ENCODE data around the gene TOR2A.

The TOR2A gene

DNA sequence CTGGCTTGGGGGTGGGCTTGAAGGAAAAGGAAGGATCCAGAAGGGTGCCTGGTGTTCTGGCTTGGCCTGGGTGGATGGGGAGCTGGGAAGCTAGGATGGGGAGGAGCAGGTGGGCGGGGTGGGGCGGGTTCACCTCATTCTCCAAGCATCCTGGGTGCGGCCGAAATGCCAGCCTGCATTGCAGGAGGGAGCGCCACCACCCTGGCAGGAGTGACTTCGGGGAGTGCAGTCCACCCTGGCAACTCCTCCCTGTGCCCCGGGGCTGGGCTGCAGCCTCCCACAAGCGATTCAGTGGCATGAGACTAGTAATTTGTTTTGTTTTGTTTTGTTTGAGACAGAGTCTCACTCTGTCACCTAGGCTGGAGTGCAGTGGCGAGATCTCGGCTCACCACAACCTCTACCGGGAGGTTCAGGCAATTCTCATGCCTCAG, 13.7 kb downstream of the TOR2A start:
- Histone ChIP-seq H3K36me3 (ENCODE audit: control insufficient read depth in 2 of 2, insufficient read depth in 2 of 2, low read length in 2 of 2) (no peaks in the 10 kb centered on the region), H3K4me3 (ENCODE audit: low read length in 2 of 2) (no peak overlapping the region), H3K27me3 (ENCODE audit: control insufficient read depth in 2 of 2, insufficient read depth in 2 of 2, low read length in 2 of 2) (no peaks in the 10 kb centered on the region), H3K4me1 (ENCODE audit: control insufficient read depth in 2 of 2, insufficient read depth in 2 of 2, low read length in 2 of 2) (peaks cover 3 to 15% of the 10 kb centered on the region in 2 donors), H3K9ac (ENCODE audit: low read depth in 1 of 2, low read length in 2 of 2) (no peak overlapping the region), H3K27ac (ENCODE audit: low read depth in 2 of 2, low read length in 2 of 2) (no peak overlapping the region), H3K9me3 (ENCODE audit: control insufficient read depth in 2 of 2, low read length in 2 of 2) (no peaks in the 10 kb centered on the region)

DNA sequence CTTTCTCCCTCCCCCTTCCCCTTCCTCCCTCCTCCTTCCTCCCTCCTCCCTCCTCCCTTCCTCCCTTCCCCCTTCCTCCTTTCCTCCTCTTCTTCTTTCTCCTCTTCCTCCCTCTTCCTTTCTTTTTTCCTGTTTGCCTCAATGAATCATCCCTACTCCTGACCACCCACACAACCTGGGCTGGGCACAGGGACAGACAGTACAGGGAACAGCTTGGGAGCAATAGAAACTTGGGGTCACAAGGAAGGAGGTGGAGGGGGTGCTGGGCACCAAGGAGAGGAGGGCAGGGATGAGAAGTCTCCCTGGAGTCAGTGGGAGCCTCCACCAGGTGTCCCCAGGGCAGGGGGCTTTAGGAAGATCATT, 14.2 kb downstream of the TOR2A start:
- no peak overlapping the region for H3K27ac ChIP-seq (ENCODE audit: low read depth in 2 of 2, low read length in 2 of 2)
- H3K27me3 ChIP-seq (ENCODE audit: control insufficient read depth in 2 of 2, insufficient read depth in 2 of 2, low read length in 2 of 2), result no peaks in the 10 kb centered on the region
- no peak overlapping the region for H3K9ac ChIP-seq (ENCODE audit: low read depth in 1 of 2, low read length in 2 of 2)
- peaks cover 9 to 21% of the 10 kb centered on the region in 2 donors for H3K4me1 ChIP-seq (ENCODE audit: control insufficient read depth in 2 of 2, insufficient read depth in 2 of 2, low read length in 2 of 2)
- no peaks in the 10 kb centered on the region for H3K36me3 ChIP-seq (ENCODE audit: control insufficient read depth in 2 of 2, insufficient read depth in 2 of 2, low read length in 2 of 2)
- H3K9me3 ChIP-seq (ENCODE audit: control insufficient read depth in 2 of 2, low read length in 2 of 2), result no peaks in the 10 kb centered on the region
- no peak overlapping the region for H3K4me3 ChIP-seq (ENCODE audit: low read length in 2 of 2)

DNA sequence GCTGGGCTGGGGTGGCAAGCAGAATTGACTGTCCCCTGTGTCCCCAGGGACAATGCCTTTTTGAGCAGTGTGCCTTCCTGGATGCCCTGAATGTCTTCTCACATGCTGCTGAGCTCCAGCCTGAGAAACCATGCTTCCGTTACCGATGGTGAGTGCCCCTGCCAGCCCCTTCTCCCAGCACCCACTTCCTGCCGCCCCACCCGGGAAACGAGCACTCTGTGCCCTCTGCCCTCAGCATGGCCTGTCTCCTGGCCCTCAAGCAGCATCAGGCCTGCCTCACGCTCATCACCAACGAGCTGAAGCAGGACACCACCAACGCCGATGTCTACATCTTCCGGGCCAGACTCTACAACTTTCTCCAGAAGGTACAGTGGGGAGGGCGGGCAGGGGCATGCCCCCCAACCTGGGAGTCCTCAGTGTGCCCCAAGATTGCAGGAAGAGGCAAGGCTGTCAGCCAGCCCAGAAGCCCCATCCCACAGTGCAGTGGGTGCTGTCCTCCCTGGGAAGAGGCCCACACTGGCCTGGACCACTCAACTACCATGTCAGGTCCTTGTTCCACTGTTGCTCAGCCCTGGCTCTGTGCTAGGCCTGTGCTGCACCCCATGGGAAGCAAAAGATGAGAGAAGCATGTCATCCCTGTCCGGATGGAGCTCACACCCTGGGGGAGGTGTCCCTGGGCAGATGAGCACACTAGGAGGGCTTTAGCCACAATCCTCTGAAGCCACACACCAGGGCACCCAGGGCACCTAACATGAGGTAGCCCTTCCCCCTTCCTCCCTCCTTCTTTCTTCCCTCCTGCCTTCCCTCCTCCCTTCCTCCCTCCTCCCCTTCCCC, 14.8 kb downstream of the TOR2A start:
- Histone ChIP-seq H3K9ac (ENCODE audit: low read depth in 1 of 2, low read length in 2 of 2) (no peak overlapping the region), H3K27ac (ENCODE audit: low read depth in 2 of 2, low read length in 2 of 2) (no peak overlapping the region), H3K36me3 (ENCODE audit: control insufficient read depth in 2 of 2, insufficient read depth in 2 of 2, low read length in 2 of 2) (no peaks in the 10 kb centered on the region), H3K4me3 (ENCODE audit: low read length in 2 of 2) (no peak overlapping the region), H3K9me3 (ENCODE audit: control insufficient read depth in 2 of 2, low read length in 2 of 2) (no peaks in the 10 kb centered on the region), H3K27me3 (ENCODE audit: control insufficient read depth in 2 of 2, insufficient read depth in 2 of 2, low read length in 2 of 2) (no peaks in the 10 kb centered on the region), H3K4me1 (ENCODE audit: control insufficient read depth in 2 of 2, insufficient read depth in 2 of 2, low read length in 2 of 2) (peaks cover 9 to 21% of the 10 kb centered on the region in 2 donors)

DNA sequence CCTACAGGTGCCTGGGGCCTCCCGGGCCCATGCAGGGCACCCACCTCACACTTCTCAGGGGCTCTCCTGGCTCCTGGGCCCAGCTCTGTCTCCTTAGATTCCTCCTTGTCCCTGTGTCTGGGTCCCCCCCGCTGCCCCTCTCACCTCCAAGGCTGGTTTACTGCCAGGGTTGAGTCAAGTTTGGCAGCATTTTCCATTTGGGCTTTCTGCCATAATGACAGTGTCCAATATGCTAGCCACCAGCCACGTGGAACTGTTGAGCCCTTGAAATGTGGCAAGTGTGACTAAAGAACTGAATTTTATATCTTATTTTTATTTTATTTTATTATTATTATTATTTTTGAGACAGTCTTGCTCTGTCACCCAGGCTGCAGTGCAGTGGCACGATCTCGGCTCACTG, 17.3 kb downstream of the TOR2A start:
- no peaks in the 10 kb centered on the region for H3K9me3 ChIP-seq (ENCODE audit: control insufficient read depth in 2 of 2, low read length in 2 of 2)
- H3K4me1 ChIP-seq (ENCODE audit: control insufficient read depth in 2 of 2, insufficient read depth in 2 of 2, low read length in 2 of 2), result peaks cover 6 to 16% of the 10 kb centered on the region in 2 donors

DNA sequence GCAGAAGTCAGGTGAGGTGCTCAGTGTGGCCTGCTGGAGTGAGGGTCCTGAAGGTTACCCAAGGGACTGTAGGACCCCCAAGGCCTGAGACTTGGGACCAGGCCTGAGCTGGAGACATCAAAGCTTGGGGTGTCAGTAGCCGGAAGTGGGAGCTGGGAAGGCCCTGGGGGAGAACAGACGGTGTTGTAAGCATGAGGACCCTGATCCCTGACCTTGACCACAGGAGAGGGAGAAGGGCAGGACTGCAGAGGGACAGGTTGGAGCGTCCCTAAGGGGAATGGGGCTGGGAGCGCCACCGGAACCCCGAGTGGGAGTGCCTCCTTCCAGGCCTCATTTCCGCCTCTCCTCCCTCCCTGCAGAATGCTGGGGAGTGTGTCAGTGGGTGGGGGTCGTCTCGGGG, 18.7 kb downstream of the TOR2A start:
- no peaks in the 10 kb centered on the region for H3K36me3 ChIP-seq (ENCODE audit: control insufficient read depth in 2 of 2, insufficient read depth in 2 of 2, low read length in 2 of 2)
- H3K4me1 ChIP-seq (ENCODE audit: control insufficient read depth in 2 of 2, insufficient read depth in 2 of 2, low read length in 2 of 2), result peaks cover 6 to 10% of the 10 kb centered on the region in 2 donors
- H3K27me3 ChIP-seq (ENCODE audit: control insufficient read depth in 2 of 2, insufficient read depth in 2 of 2, low read length in 2 of 2), result no peaks in the 10 kb centered on the region
- H3K4me3 ChIP-seq (ENCODE audit: low read length in 2 of 2), result peak overlapping the region; percentile 73 to 91
- H3K9ac ChIP-seq (ENCODE audit: low read depth in 1 of 2, low read length in 2 of 2), result peak overlapping the region in 1 of 2 donors; percentile 24
- peak overlapping the region in 1 of 2 donors; percentile 87 for H3K27ac ChIP-seq (ENCODE audit: low read depth in 2 of 2, low read length in 2 of 2)
- H3K9me3 ChIP-seq (ENCODE audit: control insufficient read depth in 2 of 2, low read length in 2 of 2), result no peaks in the 10 kb centered on the region

More for the DNA sequence above, 17.3 kb downstream of the TOR2A start:
- no peak overlapping the region for H3K4me3 ChIP-seq (ENCODE audit: low read length in 2 of 2)
- no peak overlapping the region for H3K9ac ChIP-seq (ENCODE audit: low read depth in 1 of 2, low read length in 2 of 2)
- H3K36me3 ChIP-seq (ENCODE audit: control insufficient read depth in 2 of 2, insufficient read depth in 2 of 2, low read length in 2 of 2), result no peaks in the 10 kb centered on the region
- H3K27me3 ChIP-seq (ENCODE audit: control insufficient read depth in 2 of 2, insufficient read depth in 2 of 2, low read length in 2 of 2), result no peaks in the 10 kb centered on the region
- H3K27ac ChIP-seq (ENCODE audit: low read depth in 2 of 2, low read length in 2 of 2), result no peak overlapping the region

DNA sequence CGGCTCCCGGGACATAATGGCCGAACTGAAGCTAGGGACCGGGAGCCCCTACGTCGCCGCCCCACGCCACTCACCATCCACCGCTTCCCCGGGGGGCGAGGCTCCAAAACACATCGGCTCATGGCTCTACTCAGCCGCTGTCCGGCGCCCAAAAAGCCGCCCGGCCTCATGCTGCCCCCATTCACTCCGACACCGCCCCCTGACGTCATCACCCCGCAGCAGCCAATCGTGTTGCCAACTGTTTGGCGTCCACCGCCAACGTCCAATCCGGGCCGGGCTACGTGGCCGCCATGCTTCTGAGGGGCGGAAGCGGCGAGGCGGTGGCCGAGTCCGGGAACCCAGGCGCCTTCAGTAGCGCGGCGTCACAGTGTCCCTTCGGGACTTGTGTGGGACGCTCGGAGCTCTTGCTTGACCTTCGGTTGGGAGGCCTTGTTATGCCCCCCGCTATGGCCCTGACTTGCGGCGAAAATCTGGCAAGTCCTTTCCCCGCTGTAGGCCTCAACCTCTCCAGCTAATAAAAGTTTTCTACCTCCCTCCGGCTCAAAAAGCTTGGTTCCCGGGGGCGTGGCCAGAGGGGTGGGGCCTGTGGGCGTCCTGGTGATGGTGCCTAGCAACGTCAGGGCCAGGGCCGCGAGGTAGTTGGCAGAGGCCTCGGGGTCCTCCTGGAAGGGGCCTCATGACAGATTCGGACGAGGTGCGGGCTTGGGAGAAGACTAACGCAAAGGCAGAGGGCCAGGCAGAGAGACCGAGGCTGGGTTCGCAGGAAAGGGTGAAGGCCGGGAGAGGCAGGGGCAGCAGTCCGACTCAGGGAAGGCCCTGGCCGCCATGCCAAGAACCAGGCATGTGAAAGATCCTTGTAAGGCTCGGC, 19.4 kb downstream of the TOR2A start, which contains the start of the genes PTRH1 and TTC16:
Gene PTRH1, minus strand, starts transcription at position 194 of the 868 bp plus-strand sequence. Its CDS starts 24 bp downstream, at position 170.
Gene TTC16, plus strand, starts transcription at position 610 of the 868 bp plus-strand sequence. Its CDS starts 67 bp downstream, at position 677.
- peaks cover 6 to 10% of the 10 kb centered on the region in 2 donors for H3K4me1 ChIP-seq (ENCODE audit: control insufficient read depth in 2 of 2, insufficient read depth in 2 of 2, low read length in 2 of 2)
- no peaks in the 10 kb centered on the region for H3K9me3 ChIP-seq (ENCODE audit: control insufficient read depth in 2 of 2, low read length in 2 of 2)
- H3K36me3 ChIP-seq (ENCODE audit: control insufficient read depth in 2 of 2, insufficient read depth in 2 of 2, low read length in 2 of 2), result no peaks in the 10 kb centered on the region
- H3K4me3 ChIP-seq (ENCODE audit: low read length in 2 of 2), result peak within 1 kb of the TSS; percentile 73 to 91
- peak within 1 kb of the TSS; percentile 69 to 87 for H3K27ac ChIP-seq (ENCODE audit: low read depth in 2 of 2, low read length in 2 of 2)
- peak within 1 kb of the TSS; percentile 72 to 80 for H3K9ac ChIP-seq (ENCODE audit: low read depth in 1 of 2, low read length in 2 of 2)
- no peaks in the 10 kb centered on the region for H3K27me3 ChIP-seq (ENCODE audit: control insufficient read depth in 2 of 2, insufficient read depth in 2 of 2, low read length in 2 of 2)

DNA sequence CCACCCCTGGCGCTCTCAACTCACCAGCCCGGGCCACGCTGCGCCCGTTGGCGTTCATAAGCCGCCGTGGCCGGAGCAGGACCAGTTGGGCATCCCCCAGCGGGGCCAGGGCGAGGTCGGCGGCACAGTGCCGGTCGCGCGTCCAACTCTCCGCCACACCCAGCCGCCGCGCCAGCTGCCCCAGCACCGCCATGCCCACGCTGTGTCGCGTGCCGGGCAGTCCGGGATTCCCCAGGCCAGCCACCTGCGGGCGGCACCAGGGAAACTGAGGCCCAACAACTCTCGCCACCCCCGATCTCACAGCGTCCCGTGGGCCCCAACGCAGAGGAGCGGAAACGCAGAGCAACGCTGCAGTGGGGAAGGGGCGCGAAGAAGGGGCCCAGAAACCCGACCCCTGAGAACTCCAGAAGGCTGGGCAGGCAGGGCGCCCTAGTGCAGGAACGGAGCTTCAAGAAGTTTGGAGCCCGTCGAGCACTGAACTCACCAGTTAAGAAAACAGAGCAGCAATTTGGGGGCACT, 20.1 kb downstream of the TOR2A start:
- Histone ChIP-seq H3K36me3 (ENCODE audit: control insufficient read depth in 2 of 2, insufficient read depth in 2 of 2, low read length in 2 of 2) (no peaks in the 10 kb centered on the region), H3K27ac (ENCODE audit: low read depth in 2 of 2, low read length in 2 of 2) (peak overlapping the region; percentile 44 to 87), H3K4me1 (ENCODE audit: control insufficient read depth in 2 of 2, insufficient read depth in 2 of 2, low read length in 2 of 2) (peaks cover 6 to 10% of the 10 kb centered on the region in 2 donors), H3K27me3 (ENCODE audit: control insufficient read depth in 2 of 2, insufficient read depth in 2 of 2, low read length in 2 of 2) (no peaks in the 10 kb centered on the region), H3K9me3 (ENCODE audit: control insufficient read depth in 2 of 2, low read length in 2 of 2) (no peaks in the 10 kb centered on the region), H3K9ac (ENCODE audit: low read depth in 1 of 2, low read length in 2 of 2) (peak overlapping the region; percentile 72 to 80), H3K4me3 (ENCODE audit: low read length in 2 of 2) (peak overlapping the region; percentile 73 to 91)

DNA sequence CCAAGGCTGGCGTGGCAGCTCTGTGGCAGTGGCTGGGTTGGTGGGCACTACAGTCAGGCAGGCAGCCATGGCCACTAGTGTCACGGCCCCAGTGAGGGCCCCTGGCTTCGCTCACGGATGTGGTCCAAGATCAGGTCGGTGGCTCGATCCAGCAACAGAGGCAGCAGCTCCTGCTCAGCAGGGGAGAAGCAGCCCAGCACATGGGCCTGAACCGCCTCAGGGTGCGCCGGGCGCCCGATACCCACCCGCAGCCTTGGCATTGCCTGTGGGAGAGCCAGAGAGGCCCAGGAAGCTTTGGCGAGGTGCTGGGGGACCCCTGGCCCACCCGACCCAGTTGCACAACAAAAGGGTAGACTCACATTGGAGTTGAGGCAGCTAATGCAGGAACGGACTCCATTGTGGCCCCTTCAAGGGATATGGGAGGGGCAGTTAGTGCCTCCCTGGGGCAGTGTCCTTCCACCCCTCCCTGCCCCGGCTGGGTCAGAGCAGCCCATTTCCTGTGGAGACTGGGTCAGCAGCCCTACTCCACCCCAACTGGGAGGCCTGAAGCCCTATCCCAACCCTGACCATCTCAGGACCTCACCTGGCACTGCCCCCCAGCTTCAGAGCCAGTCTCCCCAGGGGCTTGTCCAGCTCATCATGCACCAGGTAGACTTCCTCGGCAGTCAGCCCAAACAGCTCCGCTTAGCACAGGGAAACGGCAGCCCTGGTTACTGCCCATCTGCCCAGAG, 20.9 kb downstream of the TOR2A start:
- Histone ChIP-seq H3K4me1 (ENCODE audit: control insufficient read depth in 2 of 2, insufficient read depth in 2 of 2, low read length in 2 of 2) (peaks cover 6 to 10% of the 10 kb centered on the region in 2 donors), H3K4me3 (ENCODE audit: low read length in 2 of 2) (peak overlapping the region in 1 of 2 donors; percentile 13), H3K36me3 (ENCODE audit: control insufficient read depth in 2 of 2, insufficient read depth in 2 of 2, low read length in 2 of 2) (no peaks in the 10 kb centered on the region), H3K27me3 (ENCODE audit: control insufficient read depth in 2 of 2, insufficient read depth in 2 of 2, low read length in 2 of 2) (no peaks in the 10 kb centered on the region), H3K9ac (ENCODE audit: low read depth in 1 of 2, low read length in 2 of 2) (no peak overlapping the region), H3K9me3 (ENCODE audit: control insufficient read depth in 2 of 2, low read length in 2 of 2) (no peaks in the 10 kb centered on the region), H3K27ac (ENCODE audit: low read depth in 2 of 2, low read length in 2 of 2) (no peak overlapping the region)

DNA sequence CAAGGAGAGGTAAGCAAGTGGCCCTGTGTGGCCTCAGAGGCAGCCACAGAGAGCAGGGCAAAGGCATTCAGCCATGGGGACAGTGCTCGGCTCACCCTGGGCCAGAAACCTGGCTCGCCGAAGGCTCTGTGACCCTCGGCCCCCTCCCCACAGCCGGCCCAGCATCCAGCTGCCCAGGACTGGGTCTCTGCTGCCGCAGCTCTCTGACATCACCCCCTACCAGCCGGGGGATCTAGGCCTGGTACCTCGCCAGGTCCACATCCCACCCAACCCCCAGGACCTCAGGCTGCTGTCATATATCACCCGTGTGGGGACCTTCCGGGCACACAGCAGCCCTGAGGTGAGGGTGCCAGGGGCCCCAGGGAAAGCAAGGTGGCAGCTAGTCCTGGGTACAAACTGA, 22.2 kb downstream of the TOR2A start:
- no peaks in the 10 kb centered on the region for H3K36me3 ChIP-seq (ENCODE audit: control insufficient read depth in 2 of 2, insufficient read depth in 2 of 2, low read length in 2 of 2)
- no peaks in the 10 kb centered on the region for H3K27me3 ChIP-seq (ENCODE audit: control insufficient read depth in 2 of 2, insufficient read depth in 2 of 2, low read length in 2 of 2)
- H3K4me3 ChIP-seq (ENCODE audit: low read length in 2 of 2), result no peak overlapping the region
- no peak overlapping the region for H3K9ac ChIP-seq (ENCODE audit: low read depth in 1 of 2, low read length in 2 of 2)
- H3K9me3 ChIP-seq (ENCODE audit: control insufficient read depth in 2 of 2, low read length in 2 of 2), result no peaks in the 10 kb centered on the region
- H3K27ac ChIP-seq (ENCODE audit: low read depth in 2 of 2, low read length in 2 of 2), result no peak overlapping the region
- peaks cover 6 to 10% of the 10 kb centered on the region in 2 donors for H3K4me1 ChIP-seq (ENCODE audit: control insufficient read depth in 2 of 2, insufficient read depth in 2 of 2, low read length in 2 of 2)
